GM11168 (cell line): Measurements from ENCODE around the gene RAB17.

Source experiments
- in situ Hi-C: fragments of 300-500 bp; cut with MboI; formaldehyde crosslinking; loops from one replicate; pipeline ENCODE4 v1.12.0; 2022; ENCODE audit warnings: low sequenced_read_pairs; ENCODE audit not compliant: unreplicated experiment

Gene RAB17

GRCh38 chr2:237524631-237525030, 65.9 kb downstream of the RAB17 start:
- in situ Hi-C loops: no loop called here
